ENCODE results near the gene WDSUB1. TPM values are rescaled to one million over a fixed set of nuclear protein-coding genes. Genes with fewer than 3 reads are reported as not detected.

Gene WDSUB1
- total RNA-seq, 4 donors from 2014 or later: 3.8 to 9.4 (median 5.5) TPM

GRCh38 chr2:159279700-159280099 is 6.8 kb downstream of the WDSUB1 start:
- no peaks in the 10 kb centered on the region for H3K9me3 ChIP-seq
- TF ChIP-seq EP300 (IDR thresholded peaks at IDR 0.05) (no peak), CTCF (IDR thresholded peaks at IDR 0.05) (no peak), POLR2AphosphoS5 (IDR thresholded peaks at IDR 0.05) (no peak), POLR2A (IDR thresholded peaks at IDR 0.05) (no peak)
- peaks cover under 1% of the 10 kb centered on the region for H3K4me1 ChIP-seq
- H3K27ac ChIP-seq: no peak overlapping the region
- 97% methylated on average over 2 of the region's 2 CpGs for WGBS
- no peaks in the 10 kb centered on the region for H3K27me3 ChIP-seq
- H3K36me3 ChIP-seq: peaks cover 15% of the 10 kb centered on the region
- DNase-seq (ENCODE audit: low spot score in 2 of 2): no peak
- no peak overlapping the region for H3K4me3 ChIP-seq

DNA sequence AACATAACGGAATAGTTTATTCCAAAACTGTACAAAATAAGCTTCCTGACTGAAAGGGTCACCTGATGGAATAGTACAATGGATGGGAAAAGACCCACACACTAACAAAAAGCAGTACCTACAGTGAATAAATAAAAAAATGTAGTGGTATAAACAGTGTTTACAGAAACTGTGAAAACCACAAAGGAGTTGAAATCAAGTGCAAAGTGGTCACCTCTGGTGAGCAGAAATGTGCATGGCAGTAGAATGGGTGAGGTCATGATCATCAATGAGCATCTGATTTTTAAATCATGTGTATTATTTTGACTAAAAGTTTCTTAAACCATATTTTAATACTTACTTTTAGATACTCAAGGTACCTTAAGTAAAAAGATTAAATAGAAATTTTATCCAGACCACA is 11.4 kb downstream of the WDSUB1 start:
- H3K27me3 ChIP-seq: no peaks in the 10 kb centered on the region
- no peaks in the 10 kb centered on the region for H3K9me3 ChIP-seq
- H3K27ac ChIP-seq: no peak overlapping the region
- WGBS: 97% methylated on average over 1 of the region's 1 CpG
- DNase-seq (ENCODE audit: low spot score in 2 of 2): no peak
- peaks cover 20% of the 10 kb centered on the region for H3K36me3 ChIP-seq
- no peak overlapping the region for H3K4me3 ChIP-seq
- no peak for TF ChIP-seq CTCF (IDR thresholded peaks at IDR 0.05)
- no peaks in the 10 kb centered on the region for H3K4me1 ChIP-seq

- no peaks in the 10 kb centered on the region for H3K9me3 ChIP-seq
- no peak overlapping the region for H3K27ac ChIP-seq
- no peaks in the 10 kb centered on the region for H3K27me3 ChIP-seq
- TF ChIP-seq POLR2AphosphoS5 (IDR thresholded peaks at IDR 0.05): no peak
- TF ChIP-seq POLR2A (IDR thresholded peaks at IDR 0.05): no peak
- TF ChIP-seq CTCF (IDR thresholded peaks at IDR 0.05): no peak
- no peak for TF ChIP-seq EP300 (IDR thresholded peaks at IDR 0.05)
- H3K4me3 ChIP-seq: no peak overlapping the region
- DNase-seq (ENCODE audit: low spot score in 2 of 2): no peak
- H3K4me1 ChIP-seq: no peaks in the 10 kb centered on the region
- WGBS: 78% methylated on average over 5 of the region's 5 CpGs
- peaks cover 20% of the 10 kb centered on the region for H3K36me3 ChIP-seq
Measured at GRCh38 chr2:159272156-159272555, 14.3 kb downstream of the WDSUB1 start.

- DNase-seq (ENCODE audit: low spot score in 2 of 2): no peak
- Histone ChIP-seq H3K36me3 (peaks cover 20% of the 10 kb centered on the region), H3K27ac (no peak overlapping the region), H3K9me3 (no peaks in the 10 kb centered on the region), H3K27me3 (no peaks in the 10 kb centered on the region), H3K4me3 (no peak overlapping the region), H3K4me1 (no peaks in the 10 kb centered on the region)
- WGBS: 92% methylated on average over 4 of the region's 4 CpGs
- TF ChIP-seq POLR2A (IDR thresholded peaks at IDR 0.05): no peak
Measured at GRCh38 chr2:159270744-159271379, 15.6 kb downstream of the WDSUB1 start.

DNA sequence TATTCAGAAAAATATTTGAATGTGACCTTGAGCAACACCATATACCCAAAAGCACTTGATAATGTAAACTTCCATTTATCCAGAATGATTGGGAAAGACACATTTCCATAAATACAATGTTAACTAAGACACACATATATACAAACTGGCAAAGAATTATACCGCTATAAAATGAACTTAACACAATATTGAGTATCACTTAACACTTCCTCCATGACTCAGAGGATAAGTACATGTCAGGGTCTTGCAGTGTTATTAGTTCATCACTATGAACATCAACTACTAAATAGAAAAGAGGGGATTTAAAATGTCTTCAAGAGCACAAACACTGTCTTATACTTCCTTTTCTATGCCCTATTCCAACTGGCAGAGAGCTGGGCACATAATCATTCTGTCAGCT is 18.6 kb downstream of the WDSUB1 start:
- Histone ChIP-seq H3K27ac (no peak overlapping the region), H3K9me3 (no peaks in the 10 kb centered on the region), H3K4me1 (no peaks in the 10 kb centered on the region), H3K36me3 (peaks cover 14% of the 10 kb centered on the region), H3K4me3 (no peak overlapping the region), H3K27me3 (no peaks in the 10 kb centered on the region)
- TF ChIP-seq POLR2AphosphoS5 (IDR thresholded peaks at IDR 0.05) (no peak), POLR2A (IDR thresholded peaks at IDR 0.05) (no peak), CTCF (IDR thresholded peaks at IDR 0.05) (no peak), EP300 (IDR thresholded peaks at IDR 0.05) (no peak)
- 90% methylated on average over 1 of the region's 1 CpG for WGBS
- DNase-seq (ENCODE audit: low spot score in 2 of 2): no peak

DNA sequence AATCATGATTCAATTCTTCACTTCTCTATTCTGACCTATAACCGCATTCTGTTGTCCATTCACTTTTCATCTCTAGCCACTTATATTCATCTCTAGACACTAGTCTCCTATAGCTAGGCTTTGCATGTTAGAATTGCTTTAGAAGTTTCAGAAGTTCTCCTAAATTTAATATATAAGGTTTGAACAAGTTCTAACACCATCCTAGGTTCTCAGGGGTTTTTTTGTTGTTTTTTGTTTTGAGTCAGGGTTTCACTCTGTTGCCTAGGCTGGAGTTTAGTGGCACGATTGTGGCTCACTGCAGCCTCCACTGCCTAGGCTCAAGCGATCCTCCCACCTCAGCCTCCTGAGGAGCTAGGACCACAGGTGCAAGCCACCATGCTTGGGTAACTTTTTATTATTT is 19.9 kb downstream of the WDSUB1 start:
- DNase-seq (ENCODE audit: low spot score in 2 of 2): no peak
- no peaks in the 10 kb centered on the region for H3K4me1 ChIP-seq
- no peak overlapping the region for H3K27ac ChIP-seq
- H3K4me3 ChIP-seq: no peak overlapping the region
- TF ChIP-seq EP300 (IDR thresholded peaks at IDR 0.05) (no peak), POLR2A (IDR thresholded peaks at IDR 0.05) (no peak), CTCF (IDR thresholded peaks at IDR 0.05) (no peak), POLR2AphosphoS5 (IDR thresholded peaks at IDR 0.05) (no peak)
- no peaks in the 10 kb centered on the region for H3K27me3 ChIP-seq
- peaks cover 12% of the 10 kb centered on the region for H3K36me3 ChIP-seq
- no peaks in the 10 kb centered on the region for H3K9me3 ChIP-seq
- 92% methylated on average over 3 of the region's 3 CpGs for WGBS
